Keratinocyte (primary cell): Measurements from ENCODE around the gene NETO2.

Experiments used
- CTCF ChIP-seq, 3 experiments: IDR thresholded peaks in 1 of 3; conservative IDR thresholded peaks in 1 of 3; optimal IDR thresholded peaks in 1 of 3; 2 replicates in 2 of 3; 3 replicates in 1 of 3; pipeline versions ENCODE3 to v1.5.1; 2011; ENCODE audit warnings: low read length in 3 of 3, mild to moderate bottlenecking in 3 of 3, moderate library complexity in 2 of 3, control low read depth in 1 of 3, inconsistent platforms in 1 of 3; ENCODE audit not compliant: insufficient read depth in 2 of 3; ENCODE audit errors: extremely low read depth in 1 of 3
- EZH2 ChIP-seq: IDR thresholded peaks from one replicate; pipeline ENCODE4 v1.6.1; 2012; ENCODE audit warnings: inconsistent platforms, mild to moderate bottlenecking, low read length, moderate library complexity

- TF ChIP-seq CTCF (optimal IDR thresholded peaks at IDR 0.05 in 1 of 3, IDR thresholded peaks at IDR 0.05 in 1 of 3, conservative IDR thresholded peaks at IDR 0.05 in 1 of 3; ENCODE audit: extremely low read depth in 1 of 3, insufficient read depth in 2 of 3, low read length in 3 of 3) (no peak), EZH2 (no peak)
Observed at GRCh38 chr16:47079860-47080259, 63.9 kb downstream of the NETO2 start.
